Naive thymus-derived CD4-positive, alpha-beta T cell (primary cell): ENCODE measurements around the gene EHMT1. TPM values are rescaled to one million over a fixed set of nuclear protein-coding genes. Genes with fewer than 3 reads are reported as not detected.
A peak's percentile ranks its signal among the peaks of the same experiment; 100 is the strongest.
"Not testable (repeated sequence)": the region's sequence is repeated elsewhere in the genome, so short reads cannot be mapped to it uniquely, and the experiment has no call there.

Experiments
- ATAC-seq: fragments of 150-1000 bp; cut with Tn5 transposase; 2 replicates; pipeline ENCODE4 v1.10.0; 2021; ENCODE audit warnings: mild to moderate bottlenecking, moderate library complexity
- CTCF ChIA-PET: fragments of 350-600 bp; sonication (Branson Sonifier 250); formaldehyde crosslinking; loops from one replicate; lab custom pipeline; 2021; ENCODE audit warnings: antibody characterized with exemption; lab: Charles Lee
- POLR2A ChIA-PET: fragments of 350-600 bp; sonication (Branson Sonifier 250); formaldehyde crosslinking; loops from one replicate; lab custom pipeline; 2021; ENCODE audit warnings: antibody characterized with exemption, inconsistent platforms; lab: Charles Lee
- DNase-seq, 9 donors: peaks; one replicate each; pipeline versions ENCODE4 v3.0.0 to v3.0.0-alpha.2; 2020 to 2022; ENCODE audit warnings: mixed read lengths in 1 of 9
- H3K27ac ChIP-seq: one replicate; pipeline ENCODE4 v1.7.0; 2013; ENCODE audit warnings: mild to moderate bottlenecking, low read depth, low read length, moderate library complexity
- H3K27me3 ChIP-seq, 2 donors: one replicate each; pipeline ENCODE4 v1.7.0; 2013; ENCODE audit warnings: low read length in 2 of 2, mild to moderate bottlenecking in 2 of 2, moderate library complexity in 2 of 2; ENCODE audit not compliant: control insufficient read depth in 2 of 2, insufficient read depth in 2 of 2
- H3K36me3 ChIP-seq, 3 experiments: 1 replicate in 2 of 3; 2 replicates in 1 of 3; pipeline ENCODE4 v1.7.0; 2013; ENCODE audit warnings: low read length in 3 of 3, mild to moderate bottlenecking in 3 of 3, moderate library complexity in 1 of 3; ENCODE audit not compliant: insufficient read depth in 3 of 3, control insufficient read depth in 2 of 3
- H3K4me1 ChIP-seq, 2 donors: one replicate each; pipeline ENCODE4 v1.7.0; 2013; ENCODE audit warnings: low read length in 2 of 2, mild to moderate bottlenecking in 2 of 2, moderate library complexity in 1 of 2; ENCODE audit not compliant: control insufficient read depth in 2 of 2, insufficient read depth in 2 of 2
- H3K4me3 ChIP-seq: 2 replicates; pipeline ENCODE4 v1.7.0; 2013; ENCODE audit warnings: mild to moderate bottlenecking, low read length
- H3K9me3 ChIP-seq, 3 experiments: 1 replicate in 2 of 3; 2 replicates in 1 of 3; pipeline ENCODE4 v1.7.0; 2013; ENCODE audit warnings: low read length in 3 of 3; ENCODE audit not compliant: control insufficient read depth in 2 of 3
- H3K27ac Mint-ChIP-seq, 9 donors: one replicate each; pipeline ENCODE4 v1.8.0; 2020 to 2022; ENCODE audit warnings: mixed read lengths in 9 of 9, mild to moderate bottlenecking in 8 of 9, moderate library complexity in 5 of 9, inconsistent platforms in 2 of 9
- H3K27me3 Mint-ChIP-seq, 5 donors: one replicate each; pipeline ENCODE4 v1.8.0; 2021 to 2022; ENCODE audit warnings: mixed read lengths in 5 of 5, mild to moderate bottlenecking in 1 of 5
- H3K36me3 Mint-ChIP-seq, 5 donors: one replicate each; pipeline ENCODE4 v1.8.0; 2020 to 2022; ENCODE audit warnings: mixed read lengths in 5 of 5, mild to moderate bottlenecking in 3 of 5, inconsistent platforms in 1 of 5
- H3K4me1 Mint-ChIP-seq, 7 donors: one replicate each; pipeline ENCODE4 v1.8.0; 2020 to 2022; ENCODE audit warnings: mixed read lengths in 7 of 7, mild to moderate bottlenecking in 3 of 7, inconsistent platforms in 1 of 7
- H3K4me3 Mint-ChIP-seq, 10 donors: one replicate each; pipeline ENCODE4 v1.8.0; 2020 to 2022; ENCODE audit warnings: mild to moderate bottlenecking in 10 of 10, mixed read lengths in 10 of 10, moderate library complexity in 6 of 10, inconsistent platforms in 2 of 10
- H3K9me3 Mint-ChIP-seq, 11 donors: one replicate each; pipeline ENCODE4 v1.8.0; 2020 to 2022; ENCODE audit warnings: mixed read lengths in 11 of 11, mild to moderate bottlenecking in 4 of 11, inconsistent platforms in 1 of 11, moderate library complexity in 1 of 11
- intact Hi-C, 2 donors: fragments of 100-400 bp; cut with micrococcal nuclease; formaldehyde crosslinking; loops; one replicate each; pipeline ENCODE4 v1.15.1; 2023
- polyA plus RNA-seq, 2 donors: library from polyadenylated mRNA; unstranded; fragments of 300-500 nt; fragmentation: Illumina TruSeq; gene quantifications; one replicate each; pipeline ENCODE4 v1.2.3, GENCODE V29; 2021
- total RNA-seq, 6 experiments: library from RNA in 5 of 6; stranded (reverse) in 5 of 6; gene quantifications; 1 replicate in 5 of 6; 2 replicates in 1 of 6; pipeline ENCODE4 v1.2.3 and lab custom pipeline; 2021 to 2026

The EHMT1 gene
- total and polyA plus RNA-seq, 7 experiments from 2014 or later: 24.7 to 132 (median 112) TPM

GRCh38 chr9:137724818-137725240 is 106.0 kb downstream of the EHMT1 start:
- H3K36me3 ChIP-seq: peaks cover 0 to 39% (median 3%) of the 10 kb centered on the region in 3 experiments
- no peak overlapping the region for H3K27ac ChIP-seq
- peaks cover 26 to 44% of the 10 kb centered on the region in 2 donors for H3K4me1 ChIP-seq
- H3K27me3 ChIP-seq: no peaks in the 10 kb centered on the region
- ChIA-PET POLR2A (interaction anchor here (0.7 kb wide), 1 partner anchor 10 kb away, joined by 3 read pairs; no protein-coding TSS in a partner anchor), CTCF (interaction anchor here (0.7 kb wide), 1 partner anchor 1133 kb away, joined by 3 read pairs; no protein-coding TSS in a partner anchor)
- no peaks in the 10 kb centered on the region for H3K27me3 Mint-ChIP-seq
- no peak for ATAC-seq
- H3K27ac Mint-ChIP-seq: peak overlapping the region in 8 of 9 donors; percentile 4 to 96 (median 76)
- no peak overlapping the region for H3K4me3 ChIP-seq
- peaks cover 0 to 36% (median 8%) of the 10 kb centered on the region in 11 donors for H3K9me3 Mint-ChIP-seq
- peak overlapping the region in 9 of 10 donors; percentile 3 to 58 (median 21) for H3K4me3 Mint-ChIP-seq
- peaks cover 22 to 81% (median 62%) of the 10 kb centered on the region in 5 donors for H3K36me3 Mint-ChIP-seq
- DNase-seq: no peak
- H3K4me1 Mint-ChIP-seq: peaks cover 32 to 76% (median 65%) of the 10 kb centered on the region in 7 donors
- no peaks in the 10 kb centered on the region for H3K9me3 ChIP-seq
- intact Hi-C loops: loop anchor here in 1 of 2 donors (5.0 kb wide), 2 partner anchors 47 to 302 kb away; no protein-coding TSS in a partner anchor

DNA sequence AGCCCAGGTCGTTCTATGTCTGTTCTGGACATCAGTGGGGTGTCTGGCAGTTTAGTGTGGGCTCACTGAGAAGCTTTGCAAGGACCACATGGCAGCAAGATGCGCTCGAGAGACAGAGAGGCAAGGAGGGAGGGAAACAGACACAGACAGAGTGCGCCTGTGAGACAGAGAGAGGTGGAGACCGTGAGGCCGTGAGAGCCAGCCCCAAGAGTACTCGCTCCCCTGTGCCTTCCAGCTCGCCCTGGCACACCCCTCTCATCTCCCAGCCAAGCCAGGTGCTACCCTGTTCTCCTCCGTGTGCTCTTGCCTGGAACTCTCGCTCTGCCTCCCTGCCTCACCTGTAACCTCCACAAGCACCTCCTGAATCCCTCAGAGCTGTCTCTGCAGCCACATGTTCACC is 106.8 kb downstream of the EHMT1 start:
- H3K27me3 Mint-ChIP-seq: no peaks in the 10 kb centered on the region
- H3K4me3 ChIP-seq: no peak overlapping the region

DNA sequence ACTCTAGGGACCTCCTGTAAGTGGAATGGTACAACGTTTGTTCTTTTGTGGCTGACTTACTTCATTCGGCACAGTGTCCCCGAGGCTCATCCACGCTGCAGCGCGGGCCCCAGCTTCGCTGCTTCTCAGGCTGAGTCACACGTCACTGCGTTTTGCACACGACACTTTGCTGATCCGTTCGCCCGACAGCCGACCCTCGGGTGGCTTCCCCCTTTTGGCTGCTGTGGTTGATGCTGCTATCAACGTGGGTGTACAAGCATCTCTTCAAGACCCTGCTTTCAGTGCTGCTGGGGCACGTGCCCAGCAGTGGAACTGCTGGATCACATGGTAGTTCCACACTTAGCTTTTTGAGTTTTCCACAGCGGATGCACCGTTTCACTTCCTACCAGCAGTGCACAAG is 107.5 kb downstream of the EHMT1 start:
- Mint-ChIP-seq H3K4me3 (peak overlapping the region in 4 of 10 donors; percentile 7 to 38 (median 12)), H3K4me1 (peaks cover 34 to 77% (median 66%) of the 10 kb centered on the region in 7 donors), H3K9me3 (peaks cover 0 to 41% (median 8%) of the 10 kb centered on the region in 11 donors), H3K36me3 (peaks cover 24 to 83% (median 64%) of the 10 kb centered on the region in 5 donors), H3K27ac (peak overlapping the region in 4 of 9 donors; percentile 1 to 69 (median 52))
- H3K9me3 ChIP-seq, H3K27me3 Mint-ChIP-seq, CTCF ChIA-PET, DNase-seq, ATAC-seq, H3K27me3 ChIP-seq, POLR2A ChIA-PET, H3K4me3 ChIP-seq, intact Hi-C loops, H3K27ac ChIP-seq: not testable (repeated sequence)
- peaks cover 26 to 42% of the 10 kb centered on the region in 2 donors for H3K4me1 ChIP-seq
- peaks cover 6 to 40% (median 9%) of the 10 kb centered on the region in 3 experiments for H3K36me3 ChIP-seq

More for the DNA sequence above, 106.8 kb downstream of the EHMT1 start:
- peak overlapping the region in 7 of 9 donors; percentile 37 to 91 (median 69) for H3K27ac Mint-ChIP-seq
- H3K4me1 ChIP-seq: peaks cover 26 to 44% of the 10 kb centered on the region in 2 donors
- H3K4me3 Mint-ChIP-seq: peak overlapping the region in 4 of 10 donors; percentile 16 to 40 (median 36)
- no peak for DNase-seq
- peaks cover 0 to 37% (median 8%) of the 10 kb centered on the region in 11 donors for H3K9me3 Mint-ChIP-seq
- ATAC-seq: no peak
- H3K36me3 ChIP-seq: peaks cover 1 to 39% (median 6%) of the 10 kb centered on the region in 3 experiments
- H3K36me3 Mint-ChIP-seq: peaks cover 24 to 81% (median 60%) of the 10 kb centered on the region in 5 donors
- H3K4me1 Mint-ChIP-seq: peaks cover 34 to 78% (median 66%) of the 10 kb centered on the region in 7 donors
- POLR2A ChIA-PET: interaction anchor here (0.6 to 0.7 kb wide), 2 partner anchors 9 to 79 kb away, joined by 3 read pairs; no protein-coding TSS in a partner anchor
- no peaks in the 10 kb centered on the region for H3K27me3 ChIP-seq
- intact Hi-C loops: no loop called here
- CTCF ChIA-PET: no interaction called here
- H3K27ac ChIP-seq: no peak overlapping the region
- H3K9me3 ChIP-seq: no peaks in the 10 kb centered on the region

DNA sequence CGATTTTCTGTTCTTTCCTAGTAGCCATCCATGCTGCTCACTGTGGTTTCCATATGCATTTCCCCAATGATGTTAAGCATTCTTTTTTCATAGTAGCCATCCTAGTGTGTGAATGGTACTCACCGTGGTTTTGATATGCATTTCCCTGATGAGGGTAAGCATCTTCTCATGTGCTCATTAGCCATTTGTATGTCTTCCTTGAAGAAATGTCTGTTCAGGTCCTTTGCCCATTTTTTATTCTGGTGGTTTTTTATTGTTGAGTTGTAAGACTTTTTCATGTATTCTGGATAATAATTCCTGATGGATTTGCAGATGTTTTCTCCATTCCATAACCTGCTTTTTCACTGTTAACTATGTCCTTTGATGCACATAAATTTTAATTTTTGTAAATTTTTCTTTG is 108.0 kb downstream of the EHMT1 start:
- POLR2A ChIA-PET: no interaction called here
- intact Hi-C loops: no loop called here
- H3K4me3 ChIP-seq: no peak overlapping the region
- no peaks in the 10 kb centered on the region for H3K27me3 Mint-ChIP-seq
- H3K36me3 ChIP-seq: peaks cover 6 to 44% (median 9%) of the 10 kb centered on the region in 3 experiments
- DNase-seq (no peak), ATAC-seq (no peak)
- peaks cover 29 to 73% (median 61%) of the 10 kb centered on the region in 7 donors for H3K4me1 Mint-ChIP-seq
- H3K27ac Mint-ChIP-seq: no peak overlapping the region
- H3K4me3 Mint-ChIP-seq: peak overlapping the region in 1 of 10 donors; percentile 48
- no peaks in the 10 kb centered on the region for H3K27me3 ChIP-seq
- CTCF ChIA-PET: no interaction called here
- no peak overlapping the region for H3K27ac ChIP-seq
- H3K9me3 Mint-ChIP-seq: peaks cover 0 to 36% (median 6%) of the 10 kb centered on the region in 11 donors
- H3K4me1 ChIP-seq: peaks cover 22 to 38% of the 10 kb centered on the region in 2 donors
- H3K36me3 Mint-ChIP-seq: peaks cover 20 to 82% (median 62%) of the 10 kb centered on the region in 5 donors
- no peaks in the 10 kb centered on the region for H3K9me3 ChIP-seq

GRCh38 chr9:137727716-137728115 is 108.9 kb downstream of the EHMT1 start:
- peaks cover 20 to 82% (median 67%) of the 10 kb centered on the region in 5 donors for H3K36me3 Mint-ChIP-seq
- Histone ChIP-seq H3K4me1 (peaks cover 13 to 29% of the 10 kb centered on the region in 2 donors), H3K27ac (no peak overlapping the region), H3K36me3 (peaks cover 9 to 54% (median 10%) of the 10 kb centered on the region in 3 experiments), H3K4me3 (no peak overlapping the region), H3K27me3 (no peaks in the 10 kb centered on the region), H3K9me3 (no peaks in the 10 kb centered on the region)
- H3K4me3 Mint-ChIP-seq: peak overlapping the region in 1 of 10 donors; percentile 20
- H3K4me1 Mint-ChIP-seq: peaks cover 21 to 63% (median 52%) of the 10 kb centered on the region in 7 donors
- ATAC-seq (no peak), DNase-seq (no peak)
- H3K27me3 Mint-ChIP-seq: no peaks in the 10 kb centered on the region
- peak overlapping the region in 7 of 9 donors; percentile 7 to 89 (median 36) for H3K27ac Mint-ChIP-seq
- POLR2A ChIA-PET: interaction anchor here (0.5 to 0.7 kb wide), 3 partner anchors 8 to 27 kb away, joined by 3 to 4 read pairs (median 3); no protein-coding TSS in a partner anchor
- intact Hi-C loops: no loop called here
- peaks cover 0 to 38% (median 9%) of the 10 kb centered on the region in 11 donors for H3K9me3 Mint-ChIP-seq
- CTCF ChIA-PET: interaction anchor here (0.6 to 1.0 kb wide), 2 partner anchors 12 to 68 kb away, joined by 3 to 4 read pairs; no protein-coding TSS in a partner anchor

DNA sequence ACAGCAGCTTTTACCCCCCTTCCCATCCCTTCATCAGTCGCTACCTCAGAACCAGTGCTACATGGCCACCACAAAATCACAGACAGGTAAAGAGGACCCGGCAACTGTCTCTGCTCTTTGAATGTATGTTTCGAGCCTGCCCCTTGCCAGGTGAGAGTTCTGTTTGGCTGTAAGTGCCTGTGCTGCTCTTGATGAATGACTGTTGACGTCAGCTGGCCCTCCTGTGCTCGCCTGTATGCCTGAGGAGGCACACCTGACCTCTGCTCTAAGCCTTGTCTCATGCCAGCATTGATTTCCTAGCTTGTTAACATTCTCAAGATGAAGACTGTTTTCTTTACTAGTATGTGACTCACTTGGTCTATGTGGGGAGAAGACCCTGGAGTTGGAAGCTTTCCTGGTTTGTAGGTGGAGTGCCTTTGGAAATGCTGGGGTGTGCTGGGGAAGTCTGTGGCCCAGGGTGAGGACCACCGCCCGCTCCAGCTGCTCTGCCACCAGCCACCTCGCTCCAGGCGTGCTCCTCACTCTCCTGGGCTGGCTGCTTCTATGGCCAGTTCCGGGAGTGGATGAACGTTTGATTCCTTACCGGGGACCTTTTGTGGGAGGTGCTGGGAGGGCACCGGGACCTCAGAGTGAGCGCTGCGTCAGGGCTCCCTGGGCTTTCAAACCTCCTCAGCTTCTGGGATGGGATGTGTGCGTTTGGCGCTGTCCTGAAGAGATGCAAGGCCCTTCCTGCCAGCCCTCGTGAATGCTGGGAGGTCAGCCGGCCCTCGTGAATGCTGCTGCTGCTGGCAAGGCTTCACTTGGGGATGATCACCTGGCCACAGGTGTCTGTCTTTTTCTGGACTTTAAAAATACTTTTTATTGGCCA is 109.9 kb downstream of the EHMT1 start:
- Histone ChIP-seq H3K27ac (no peak overlapping the region), H3K36me3 (peaks cover 9 to 63% (median 10%) of the 10 kb centered on the region in 3 experiments), H3K4me3 (no peak overlapping the region), H3K9me3 (peaks cover 0 to 8% (median 0%) of the 10 kb centered on the region in 3 experiments), H3K4me1 (peaks cover 8 to 21% of the 10 kb centered on the region in 2 donors), H3K27me3 (no peaks in the 10 kb centered on the region)
- Mint-ChIP-seq H3K36me3 (peaks cover 26 to 89% (median 76%) of the 10 kb centered on the region in 5 donors), H3K9me3 (peaks cover 0 to 47% (median 13%) of the 10 kb centered on the region in 11 donors), H3K4me3 (no peak overlapping the region), H3K27me3 (no peaks in the 10 kb centered on the region), H3K4me1 (peaks cover 18 to 61% (median 47%) of the 10 kb centered on the region in 7 donors), H3K27ac (peak overlapping the region in 4 of 9 donors; percentile 32 to 89 (median 45))
- DNase-seq: no peak
- ChIA-PET POLR2A (interaction anchor here (0.6 kb wide), 1 partner anchor 28 kb away, joined by 4 read pairs; no protein-coding TSS in a partner anchor), CTCF (interaction anchor here (1.0 kb wide), 1 partner anchor 11 kb away, joined by 4 read pairs; no protein-coding TSS in a partner anchor)
- no peak for ATAC-seq
- intact Hi-C loops: no loop called here
